Activated CD4-positive, alpha-beta T cell treated with anti-CD3 and anti-CD28 coated beads, Interleukin-2, amount 50 U/mL, for 16 hours (primary cell): ENCODE measurements around the gene DPH5.
A peak's percentile ranks its signal among the peaks of the same experiment; 100 is the strongest.
"Not testable (repeated sequence)": the region's sequence is repeated elsewhere in the genome, so short reads cannot be mapped to it uniquely, and the experiment has no call there.

Experiments used
- DNase-seq: peaks from one replicate; pipeline ENCODE4 v3.0.0-alpha.2; 2020

Gene DPH5

GRCh38 chr1:101025657-101026429, at the start of gene DPH5:
Gene DPH5 (minus strand): TSS chr1:101025784. CDS start chr1:101025443, 341 bp downstream.
- DNase-seq, result peak; percentile 94

DNA sequence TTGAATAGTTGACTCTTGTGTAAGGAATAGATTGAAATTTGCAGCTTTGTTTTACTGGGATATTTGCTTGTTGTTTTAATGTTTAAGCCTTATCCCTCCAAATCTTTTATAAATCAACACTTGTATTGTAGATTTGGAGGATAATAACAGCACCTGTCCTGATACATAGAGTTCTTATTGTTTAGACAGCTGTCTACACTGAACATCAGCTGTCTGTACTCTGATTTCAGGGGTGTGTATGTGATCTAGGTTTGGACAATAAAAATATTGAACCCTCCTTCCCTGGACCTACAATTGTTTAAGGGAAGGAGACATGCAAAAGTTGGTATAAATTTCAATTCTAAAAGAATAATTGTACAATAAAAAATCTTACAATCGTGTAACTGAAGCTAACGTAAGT, 48.3 kb upstream of the DPH5 start:
- DNase-seq, result no peak

GRCh38 chr1:101071470-101071891, 45.9 kb upstream of the DPH5 start:
- DNase-seq, result no peak

GRCh38 chr1:101069158-101069557, 43.6 kb upstream of the DPH5 start:
- DNase-seq, result no peak

DNA sequence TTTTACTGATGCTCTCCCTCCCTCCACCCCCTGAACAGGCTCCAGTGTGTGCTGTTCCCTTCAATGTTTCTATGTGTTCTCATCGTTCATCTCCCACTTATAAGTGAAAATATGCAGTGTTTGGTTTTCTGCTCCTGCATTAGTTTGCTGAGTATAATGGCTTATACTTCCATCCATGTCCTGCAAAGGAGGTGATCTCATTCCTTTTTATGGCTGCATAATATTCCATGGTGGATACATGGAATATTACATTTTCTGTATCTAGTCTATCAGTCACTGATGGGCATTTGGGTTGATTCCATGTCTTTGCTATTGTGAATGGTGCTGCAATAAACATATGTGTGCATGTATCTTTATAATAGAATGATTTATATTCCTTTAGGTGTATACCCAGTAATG, 41.4 kb upstream of the DPH5 start:
- DNase-seq, result not testable (repeated sequence)

- DNase-seq, result no peak
Measured at GRCh38 chr1:101066260-101066936, 40.8 kb upstream of the DPH5 start.

GRCh38 chr1:101065575-101065974, 40.0 kb upstream of the DPH5 start:
- DNase-seq, result no peak

DNA sequence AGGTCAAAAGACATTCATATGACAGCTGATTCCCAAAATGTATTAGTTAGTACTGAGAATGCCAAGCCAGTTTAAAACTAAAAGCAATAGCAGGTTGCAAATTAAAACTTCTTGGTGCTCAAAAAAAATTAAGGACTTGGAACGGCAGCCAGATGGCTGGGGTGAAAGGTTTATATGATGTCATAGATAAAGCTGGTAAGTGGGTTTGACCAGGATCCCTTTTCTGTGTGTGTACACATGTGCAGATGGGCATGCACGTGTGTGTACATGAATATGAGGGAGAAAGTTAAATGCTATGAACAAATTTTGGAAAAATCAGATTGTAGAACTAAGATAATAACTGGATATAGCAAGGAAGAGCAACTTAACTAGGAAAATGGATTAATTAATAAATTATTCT, 39.1 kb upstream of the DPH5 start:
- no peak for DNase-seq

DNA sequence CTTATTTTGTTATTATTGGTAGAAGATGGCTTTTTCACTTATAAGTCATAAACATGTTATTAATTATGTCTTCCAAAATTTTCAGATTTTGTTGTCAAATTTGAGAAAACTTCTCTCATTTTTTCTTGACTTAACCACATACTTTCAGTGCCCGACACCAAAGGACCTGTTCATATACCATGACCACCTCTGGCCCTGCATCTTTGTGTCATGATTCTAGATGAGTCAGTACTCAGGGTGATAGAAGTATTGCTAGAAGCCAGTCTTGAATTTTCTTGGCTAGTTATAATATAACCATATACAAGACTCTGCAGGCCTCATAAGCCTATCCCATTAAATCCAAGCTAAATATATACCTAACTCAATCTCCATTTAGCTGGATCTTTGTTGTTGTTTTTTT, 35.4 kb upstream of the DPH5 start:
- no peak for DNase-seq

DNA sequence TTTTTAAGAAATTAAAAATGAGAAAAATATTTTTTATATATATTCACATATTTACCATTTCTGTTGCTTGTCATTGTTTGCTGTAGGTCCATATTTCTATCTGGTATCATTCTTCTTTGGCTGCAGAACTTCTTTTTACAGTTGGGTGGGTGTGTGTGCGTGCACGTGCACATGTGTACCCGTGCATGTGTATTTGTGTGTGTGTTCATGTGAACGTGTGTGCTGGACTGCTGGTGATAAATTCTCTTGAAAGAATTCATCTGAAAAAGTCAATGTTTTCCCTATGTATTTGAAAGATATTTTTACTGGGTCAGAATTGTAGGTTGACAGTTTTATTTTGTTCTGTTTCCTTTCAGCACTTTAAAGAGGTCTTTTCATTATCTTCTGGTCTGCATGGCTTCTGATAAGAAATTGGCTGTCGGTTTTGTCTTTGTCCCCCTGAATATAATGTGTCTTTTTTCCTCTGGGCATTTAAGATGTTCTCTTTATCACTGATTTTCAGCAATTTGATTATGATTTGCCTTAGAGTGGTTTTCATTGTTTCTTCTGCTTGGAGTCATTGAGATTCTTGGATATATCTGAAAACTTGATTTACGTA, 34.5 kb upstream of the DPH5 start:
- no peak for DNase-seq

DNA sequence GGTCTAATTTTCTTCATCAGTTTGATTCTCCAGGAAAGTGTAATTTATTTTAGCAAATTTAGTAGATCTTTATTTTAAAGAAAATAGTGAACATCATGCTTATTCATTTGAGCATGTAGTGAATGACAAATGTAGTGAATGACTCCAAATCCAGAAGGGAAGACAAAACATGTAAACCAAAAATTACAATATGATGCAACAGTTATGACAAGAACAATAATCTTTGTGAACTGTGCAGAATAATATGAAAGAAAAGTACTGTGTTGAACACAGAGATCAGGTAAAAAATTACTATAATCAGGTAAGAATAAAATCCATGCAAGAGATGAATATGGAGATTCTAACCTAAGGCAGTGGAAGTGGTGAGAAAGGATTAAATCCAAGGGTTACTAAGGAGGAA, 30.0 kb upstream of the DPH5 start:
- DNase-seq, result no peak

DNA sequence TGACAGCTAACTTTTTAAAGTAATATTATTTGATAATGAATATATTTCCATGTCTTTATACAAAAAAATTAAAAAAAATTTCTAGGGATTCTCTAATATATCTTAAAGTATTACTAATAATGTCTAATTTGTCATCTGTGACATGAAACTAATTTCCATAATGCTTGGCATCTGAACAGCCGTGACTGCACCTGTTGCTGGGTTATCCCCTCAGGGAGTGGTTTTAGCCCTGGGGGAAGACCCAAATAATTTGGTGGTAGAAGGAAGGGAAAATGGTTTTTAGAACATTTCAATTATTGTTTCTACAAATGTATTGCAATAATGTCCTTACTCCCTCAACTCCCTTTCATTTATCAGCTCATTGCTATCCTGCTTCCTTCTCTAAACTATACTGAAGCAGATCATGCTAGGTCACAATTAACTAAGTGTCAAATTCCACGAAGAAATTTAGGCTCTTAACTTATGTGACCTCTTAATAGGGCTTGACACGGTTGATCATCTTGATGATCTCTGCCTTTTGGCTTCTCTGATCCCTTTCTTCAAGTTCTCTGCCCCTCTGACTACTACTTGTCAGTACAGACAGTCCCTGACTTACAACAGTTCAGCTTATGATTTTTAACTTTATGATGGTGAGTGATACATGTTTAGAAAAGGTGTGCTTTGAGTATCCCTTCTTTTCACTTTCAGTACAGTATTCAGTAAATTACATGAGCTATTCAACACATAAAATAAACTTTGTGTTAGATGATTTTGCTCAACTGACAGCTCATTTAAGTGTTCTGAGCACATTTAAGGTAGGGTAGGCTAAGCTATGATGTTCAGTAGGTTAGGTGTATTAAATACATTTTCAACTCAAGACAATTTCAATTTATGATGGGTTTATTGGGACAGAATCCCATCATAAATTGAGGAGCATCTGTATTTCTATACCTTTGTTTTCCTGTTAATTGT, 26.4 kb upstream of the DPH5 start:
- no peak for DNase-seq

DNA sequence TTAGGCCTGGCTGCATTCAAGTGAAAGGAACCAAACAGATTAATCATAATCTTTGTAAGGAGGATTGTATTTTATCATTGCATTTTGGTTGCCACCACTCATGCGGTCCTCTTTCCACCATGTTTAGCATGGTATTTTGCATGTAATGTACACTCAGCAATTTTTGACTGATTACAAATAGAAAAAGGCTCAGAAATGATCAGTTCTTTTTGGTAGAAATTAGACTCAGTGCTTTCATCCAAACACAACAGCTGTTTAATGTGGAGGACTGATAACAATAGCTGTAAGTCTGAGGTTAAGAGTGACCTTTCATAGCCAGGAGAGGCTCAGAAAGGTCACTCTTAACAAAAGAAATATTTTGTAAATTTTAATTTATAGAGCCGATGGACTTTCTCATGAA, 25.3 kb upstream of the DPH5 start:
- no peak for DNase-seq

DNA sequence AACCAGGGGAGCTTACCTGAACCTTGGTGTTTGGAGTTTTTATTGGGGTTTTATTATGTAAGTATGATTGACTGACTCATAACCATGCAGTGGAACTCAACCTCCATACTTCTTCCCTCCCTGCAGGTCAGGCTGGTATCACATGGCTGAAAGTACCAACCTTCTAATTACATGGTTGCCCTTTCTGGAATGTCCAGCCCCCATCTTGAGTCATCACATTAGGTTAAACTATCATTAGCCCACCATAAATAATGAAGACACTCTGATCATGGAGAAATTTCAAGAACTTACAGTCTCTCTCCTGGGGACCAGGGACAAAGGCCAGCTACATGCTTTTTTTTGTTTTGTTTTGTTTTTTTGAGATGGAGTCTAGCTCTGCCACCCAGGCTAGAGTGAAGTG, 19.2 kb upstream of the DPH5 start:
- no peak for DNase-seq

GRCh38 chr1:101044259-101044658, 18.7 kb upstream of the DPH5 start:
- no peak for DNase-seq

DNA sequence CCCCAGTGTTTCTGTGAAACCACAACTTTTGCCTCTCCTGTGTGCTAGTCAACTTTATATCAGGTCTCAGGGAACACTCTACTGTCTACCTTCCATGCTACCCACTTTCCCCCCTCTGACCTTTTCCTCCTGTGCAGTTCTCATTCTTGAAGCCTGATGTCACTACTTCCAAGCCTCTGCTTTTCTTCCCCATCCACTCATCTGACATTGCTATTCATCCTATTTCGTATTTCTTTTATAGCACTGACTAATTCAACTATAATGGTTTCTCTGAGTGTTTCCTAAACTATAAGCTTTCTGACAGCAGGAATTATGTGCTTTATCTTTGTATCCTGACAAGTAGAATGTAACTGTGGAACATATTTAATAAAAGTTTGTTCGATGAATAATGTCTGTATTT, 18.2 kb upstream of the DPH5 start:
- no peak for DNase-seq

DNA sequence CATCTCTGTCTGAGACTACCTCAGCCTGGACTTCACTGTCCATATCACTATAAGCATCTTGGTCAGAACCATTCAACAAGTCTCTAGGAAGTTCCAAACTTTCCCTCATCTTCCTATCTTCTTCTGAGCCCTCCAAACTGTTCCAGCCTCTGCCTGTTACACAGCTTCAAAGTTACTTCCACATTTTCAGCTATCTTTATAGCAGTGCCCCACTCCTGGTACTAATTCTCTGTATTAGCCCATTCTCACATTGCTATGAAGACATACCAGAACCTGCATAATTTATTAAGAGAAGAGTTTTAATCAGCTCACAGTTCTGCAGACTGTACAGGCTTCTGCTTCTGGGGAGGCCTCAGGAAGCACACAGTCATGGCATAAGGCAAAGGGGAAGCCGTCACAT, 15.7 kb upstream of the DPH5 start:
- no peak for DNase-seq

DNA sequence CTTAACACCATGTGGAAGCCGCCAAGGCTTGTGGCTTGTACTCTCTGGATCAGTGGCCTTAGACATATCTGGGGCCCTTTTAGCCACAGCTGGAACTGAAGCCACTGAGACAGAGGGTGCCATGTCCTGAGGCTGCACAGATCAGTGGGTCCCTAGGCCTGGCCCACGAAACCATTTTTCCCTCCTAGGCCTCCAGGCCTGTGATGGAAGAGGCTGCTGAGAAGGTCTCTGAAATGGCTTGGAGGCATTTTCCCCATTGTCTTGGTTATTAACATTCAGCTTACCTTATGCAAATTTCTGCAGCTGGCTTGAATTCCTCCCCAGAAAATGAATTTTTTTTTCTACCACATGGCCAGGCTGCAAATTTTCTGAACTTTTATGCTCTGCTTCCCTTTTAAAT, 15.1 kb upstream of the DPH5 start:
- no peak for DNase-seq

GRCh38 chr1:101039245-101039644, 13.7 kb upstream of the DPH5 start:
- no peak for DNase-seq

- DNase-seq, result no peak
Measured at GRCh38 chr1:101037316-101037715, 11.7 kb upstream of the DPH5 start.

DNA sequence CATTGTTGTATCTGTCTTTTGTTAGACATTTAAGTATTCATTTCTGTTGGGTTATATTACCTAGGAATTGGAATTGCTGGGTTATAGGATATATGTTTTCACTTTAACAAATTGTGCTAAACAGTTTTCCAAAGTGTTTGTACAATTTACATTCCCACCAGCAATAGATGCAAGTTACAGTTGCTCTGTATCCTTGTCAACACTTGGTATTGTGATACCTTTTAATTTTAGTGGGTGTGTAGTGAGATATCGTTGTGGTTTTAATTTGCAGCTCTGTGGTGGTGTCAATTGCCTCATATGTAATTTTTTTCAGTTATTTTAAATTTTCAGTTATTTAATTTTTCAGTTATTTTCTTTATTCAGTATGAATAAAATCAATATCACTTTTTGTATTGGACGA, 7.4 kb upstream of the DPH5 start:
- DNase-seq, result no peak

DNA sequence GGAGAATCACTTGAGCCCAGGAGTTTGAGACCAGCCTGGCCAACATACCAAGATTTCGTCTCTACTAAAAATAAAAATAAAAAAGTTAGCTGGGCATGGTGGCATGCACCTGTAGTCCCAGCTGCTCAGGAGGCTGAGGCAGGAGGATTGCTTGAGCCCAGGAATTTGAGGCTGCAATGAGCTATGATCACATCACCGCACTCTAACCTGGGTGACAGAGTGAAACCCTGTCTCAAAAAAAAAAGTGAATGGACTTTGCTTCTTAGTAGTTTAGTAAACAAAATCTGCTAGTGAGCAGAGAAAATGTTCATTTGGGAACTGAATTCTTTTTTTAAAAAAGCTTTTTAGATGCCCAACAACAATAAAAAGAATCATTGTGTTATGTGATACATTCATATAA, 6.5 kb upstream of the DPH5 start:
- DNase-seq, result not testable (repeated sequence)

DNA sequence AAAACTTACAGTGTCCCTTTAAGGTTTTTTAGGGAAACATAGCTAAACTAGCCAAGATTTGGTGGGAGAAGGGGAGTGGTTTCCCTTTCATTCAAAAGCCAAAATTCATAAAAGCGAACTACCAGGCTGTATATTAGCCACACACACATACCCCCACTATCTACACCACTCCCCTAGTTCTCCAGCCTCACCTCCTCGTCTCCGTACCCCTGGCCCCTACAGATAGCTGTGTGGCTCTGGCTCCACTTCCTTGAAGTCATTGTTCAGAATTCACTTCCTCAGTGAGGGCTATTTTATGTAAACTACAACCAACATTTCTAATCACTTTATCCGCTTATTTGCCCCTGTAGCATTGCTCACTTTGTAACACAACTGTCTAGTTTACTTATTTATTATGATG, 5.3 kb upstream of the DPH5 start:
- no peak for DNase-seq
